ENCODE results near the gene PRG2.
"Not testable (repeated sequence)": the region's sequence is repeated elsewhere in the genome, so short reads cannot be mapped to it uniquely, and the experiment has no call there.

Gene PRG2

GRCh38 chr11:57419146-57419545 is 28.7 kb upstream of the PRG2 start:
- no peak for DNase-seq (ENCODE audit: low read depth)

- DNase-seq (ENCODE audit: low read depth), result no peak
These were observed 27.7 kb upstream of the PRG2 start for GRCh38 chr11:57418131-57418530.

- no peak for DNase-seq (ENCODE audit: low read depth)
These were observed 26.6 kb upstream of the PRG2 start for GRCh38 chr11:57417056-57417455.

DNA sequence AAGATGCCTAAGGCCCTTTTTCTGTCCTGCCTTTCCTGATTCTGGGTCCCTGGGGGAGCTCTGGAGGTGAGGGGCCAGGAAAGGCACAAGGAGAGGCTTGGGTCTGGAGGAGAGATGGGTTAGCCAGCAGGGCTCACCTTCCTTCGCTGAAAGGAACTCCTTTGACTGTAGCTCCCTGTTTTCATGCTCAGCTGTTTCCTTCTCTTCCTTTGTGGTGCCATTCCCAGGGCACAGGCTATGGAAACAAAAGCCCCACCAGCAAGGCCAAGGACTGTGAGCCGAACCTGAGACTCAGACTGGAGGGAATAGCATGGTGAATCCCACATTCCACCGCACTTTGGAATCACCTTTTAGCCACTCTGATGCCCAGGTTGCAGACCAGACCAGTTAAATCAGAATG is 26.0 kb upstream of the PRG2 start:
- no peak for DNase-seq (ENCODE audit: low read depth)

- no peak for DNase-seq (ENCODE audit: low read depth)
These were observed 24.3 kb upstream of the PRG2 start for GRCh38 chr11:57414612-57415212.

GRCh38 chr11:57413681-57414080 is 23.2 kb upstream of the PRG2 start:
- DNase-seq (ENCODE audit: low read depth), result no peak

DNA sequence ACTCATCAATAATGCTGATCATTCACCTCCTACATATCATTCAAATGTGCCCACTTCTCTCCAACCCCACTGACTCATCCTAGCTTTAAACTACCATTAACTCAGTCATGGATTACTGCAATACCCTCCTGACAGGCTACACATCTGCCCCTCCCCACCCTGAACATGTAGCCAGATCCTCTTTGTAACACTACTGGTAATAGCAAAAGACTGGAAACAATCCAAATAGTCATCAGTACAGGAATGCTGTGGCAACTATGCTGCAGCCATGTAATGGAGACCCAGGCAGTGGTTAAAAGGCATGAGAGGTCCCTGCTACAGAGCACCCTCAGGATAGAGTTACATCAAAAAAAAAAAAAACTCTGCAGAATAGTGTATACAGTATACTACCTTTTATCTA is 19.8 kb upstream of the PRG2 start:
- no peak for DNase-seq (ENCODE audit: low read depth)

GRCh38 chr11:57409321-57410100 is 19.1 kb upstream of the PRG2 start:
- DNase-seq (ENCODE audit: low read depth), result no peak

GRCh38 chr11:57408771-57409170 is 18.3 kb upstream of the PRG2 start:
- no peak for DNase-seq (ENCODE audit: low read depth)

DNA sequence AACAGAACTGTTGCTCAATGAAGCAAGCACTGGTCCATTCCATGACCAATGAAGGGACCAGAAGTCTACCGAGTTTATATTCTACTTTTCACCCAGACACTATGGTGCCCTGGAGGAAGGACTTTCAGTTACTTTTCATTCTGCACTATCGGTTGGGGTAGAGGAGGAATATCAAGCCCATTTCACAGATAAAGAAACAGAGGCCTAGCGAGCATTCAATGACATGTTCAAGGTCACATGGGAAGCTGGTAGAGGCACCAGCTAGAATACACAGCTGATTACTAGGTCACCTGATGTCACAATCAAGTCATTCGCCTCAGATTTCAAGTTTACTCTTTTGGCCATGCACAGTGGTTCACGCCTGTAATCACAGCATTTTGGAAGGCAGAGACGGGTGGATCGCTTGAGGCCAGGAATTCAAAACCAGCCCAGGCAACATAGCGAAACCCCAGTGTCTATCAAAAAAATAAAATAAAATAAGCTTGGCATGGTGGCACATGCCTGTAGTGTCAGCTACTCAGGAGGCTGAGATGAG is 17.6 kb upstream of the PRG2 start:
- no peak for DNase-seq (ENCODE audit: low read depth)

- DNase-seq (ENCODE audit: low read depth), result no peak
These were observed 16.8 kb upstream of the PRG2 start for GRCh38 chr11:57407010-57407920.

- DNase-seq (ENCODE audit: low read depth), result no peak
These were observed 16.0 kb upstream of the PRG2 start for GRCh38 chr11:57406337-57406904.

DNA sequence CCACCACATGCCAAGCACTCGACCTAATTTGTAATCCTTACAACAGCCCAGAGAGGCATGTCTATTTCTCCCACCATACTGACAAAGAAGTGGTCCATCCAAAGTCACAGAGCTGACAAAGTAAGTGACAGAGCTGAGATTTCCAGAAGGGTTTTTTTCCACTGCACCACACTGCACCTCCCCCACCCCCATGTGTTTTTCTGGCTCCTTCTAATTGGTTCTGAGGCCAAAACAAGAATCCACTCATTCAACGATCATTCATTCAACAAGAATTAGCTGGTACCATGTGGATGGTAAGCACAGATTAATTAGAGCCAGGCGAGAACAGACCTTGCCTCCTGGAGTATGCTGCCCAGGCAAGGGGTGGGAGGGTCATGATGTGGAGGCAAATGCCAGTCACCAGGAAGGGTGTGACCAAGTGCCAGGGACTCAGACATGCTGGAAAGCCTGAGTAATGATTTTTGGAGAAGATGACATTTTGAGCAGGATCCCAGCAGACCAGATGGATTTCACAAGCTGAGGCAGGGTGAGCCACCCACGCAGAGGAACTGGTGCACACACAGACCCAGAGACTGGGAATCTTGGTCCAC is 14.9 kb upstream of the PRG2 start:
- DNase-seq (ENCODE audit: low read depth), result no peak

DNA sequence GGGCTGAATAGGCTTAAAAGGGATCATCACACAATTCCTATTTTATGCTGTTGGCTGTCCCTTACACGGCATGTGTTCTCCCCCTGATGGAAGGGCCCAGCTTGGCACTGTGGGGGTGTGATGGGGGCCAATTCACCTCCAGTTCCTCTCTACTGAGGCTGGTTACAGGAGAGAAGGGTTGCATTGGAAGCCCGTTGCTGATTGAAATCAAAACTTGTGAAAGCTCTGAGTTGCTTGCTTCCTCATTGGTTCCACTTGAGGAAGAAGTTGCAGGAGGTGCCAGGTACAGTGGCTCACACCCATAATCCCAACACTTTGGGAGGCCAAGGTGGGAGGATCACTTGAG is 13.3 kb upstream of the PRG2 start:
- no peak for DNase-seq (ENCODE audit: low read depth)

DNA sequence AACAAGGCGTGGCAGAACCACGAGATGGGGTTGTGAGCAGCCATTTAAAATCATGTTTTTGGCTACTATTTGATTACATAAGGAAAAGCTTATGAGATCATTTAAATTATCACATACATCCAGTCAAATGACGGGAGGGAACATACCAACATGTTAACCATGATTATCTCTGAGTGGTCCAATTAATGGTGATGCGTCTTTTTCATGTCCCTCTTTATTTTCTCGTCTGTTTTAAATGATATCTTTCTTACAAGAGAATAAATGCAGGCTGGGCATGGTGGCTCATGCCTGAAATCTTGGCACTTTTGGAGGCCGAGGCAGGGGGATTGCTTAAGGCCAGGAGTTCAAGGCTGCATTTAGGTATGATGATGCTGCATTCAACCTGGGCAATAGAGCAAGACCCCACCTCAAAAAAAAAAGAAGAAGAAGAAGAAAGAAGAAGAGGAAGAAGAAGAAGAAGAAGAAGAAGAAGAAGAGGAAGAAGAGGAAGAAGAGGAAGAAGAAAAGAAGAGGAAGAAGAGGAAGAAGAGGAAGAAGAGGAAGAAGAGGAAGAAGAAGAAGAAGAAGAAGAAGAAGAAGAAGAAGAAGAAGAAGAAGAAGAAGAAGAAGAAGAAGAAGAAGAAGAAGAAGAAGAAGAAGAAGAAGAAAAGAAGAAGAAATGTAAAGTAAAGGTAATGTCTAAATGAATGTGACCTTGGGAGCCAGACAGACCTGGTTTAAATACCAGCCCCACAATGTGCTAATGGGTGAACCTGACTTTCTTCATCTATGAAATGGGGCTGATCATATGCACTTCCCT is 12.8 kb upstream of the PRG2 start:
- not testable (repeated sequence) for DNase-seq (ENCODE audit: low read depth)

DNA sequence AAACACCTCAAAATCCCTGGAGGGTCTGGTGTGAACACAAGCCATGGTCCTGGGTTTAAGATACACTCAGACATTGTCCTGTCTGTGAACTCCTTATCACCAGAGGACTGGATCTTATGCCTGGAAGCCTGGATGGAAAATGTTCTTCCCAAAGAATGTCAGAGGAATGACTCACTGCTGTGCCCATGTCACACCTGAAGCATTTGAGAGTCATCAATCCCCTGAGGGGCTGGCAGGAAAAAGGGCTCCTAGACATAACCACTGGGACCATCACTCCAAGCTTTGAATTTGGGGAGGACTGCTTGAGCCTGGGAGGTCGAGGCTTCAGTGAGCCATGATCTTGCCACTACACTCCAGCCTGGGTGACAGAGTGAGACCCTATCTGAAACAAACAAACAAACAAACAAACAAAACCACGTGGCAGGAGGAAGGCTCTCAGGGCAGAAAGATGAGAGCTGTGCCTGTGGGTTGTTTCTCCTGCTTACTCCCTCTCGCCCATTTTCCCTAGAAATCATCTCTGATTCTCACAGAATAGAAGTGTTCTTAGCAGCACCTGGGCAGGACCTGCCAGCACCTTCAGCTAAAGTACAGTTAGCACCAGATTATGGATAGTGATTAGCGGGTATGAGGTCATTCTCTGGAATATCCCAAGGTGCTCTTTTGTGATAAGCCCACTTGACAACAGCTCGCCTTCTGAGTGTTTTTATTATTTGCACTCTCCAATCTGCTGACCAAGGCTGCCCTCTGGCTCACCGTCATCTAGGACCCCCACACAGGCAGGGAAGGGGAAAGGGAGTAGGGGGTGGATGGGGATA is 11.9 kb upstream of the PRG2 start:
- no peak for DNase-seq (ENCODE audit: low read depth)

- DNase-seq (ENCODE audit: low read depth), result no peak
These were observed 9.6 kb upstream of the PRG2 start for GRCh38 chr11:57399972-57400578.

- DNase-seq (ENCODE audit: low read depth), result no peak
These were observed 8.8 kb upstream of the PRG2 start for GRCh38 chr11:57399221-57399620.

GRCh38 chr11:57397394-57397990 is 7.0 kb upstream of the PRG2 start:
- DNase-seq (ENCODE audit: low read depth), result no peak

Data from activated T-helper 1 cell treated with Interleukin-2 at 50 U/mL for 16 hours (primary cell).